ENCODE results near the gene ANKRD66. TPM values are rescaled to one million over a fixed set of nuclear protein-coding genes. Genes with fewer than 3 reads are reported as not detected.
"Not testable (repeated sequence)": the region's sequence is repeated elsewhere in the genome, so short reads cannot be mapped to it uniquely, and the experiment has no call there.

Gene ANKRD66
- total and polyA plus RNA-seq, 4 experiments from 2014 or later: not detected

DNA sequence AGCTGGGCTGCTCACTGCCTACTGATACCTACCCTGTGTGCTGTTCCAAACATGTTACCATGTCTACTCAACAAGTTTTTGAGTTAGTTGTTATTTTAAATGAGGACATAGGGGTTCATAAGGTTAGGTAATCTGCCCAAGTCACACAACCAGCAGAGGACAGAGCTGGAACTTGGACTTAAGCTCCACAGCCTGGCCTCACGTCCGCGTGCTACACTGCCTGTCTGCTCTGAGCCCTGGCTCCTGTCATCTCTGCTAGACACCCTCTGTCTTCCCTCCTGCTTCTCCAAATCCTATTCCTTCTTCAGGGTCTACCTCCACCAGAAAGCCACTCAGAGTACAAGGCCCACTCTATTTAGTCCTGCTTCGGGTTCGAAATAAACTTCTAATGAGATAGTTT, 18.2 kb downstream of the ANKRD66 start:
- Histone ChIP-seq H3K36me3 (ENCODE audit: insufficient read depth, low read length) (no peaks in the 10 kb centered on the region), H3K9me3 (ENCODE audit: control insufficient read depth in 1 of 2, low read length in 2 of 2) (no peaks in the 10 kb centered on the region), H3K27ac (ENCODE audit: low read depth, low read length) (no peak overlapping the region), H3K4me3 (ENCODE audit: low read length in 2 of 2) (no peak overlapping the region), H3K27me3 (ENCODE audit: insufficient read depth, low read length) (no peaks in the 10 kb centered on the region), H3K4me1 (ENCODE audit: insufficient read depth, low read length) (no peaks in the 10 kb centered on the region)
- Mint-ChIP-seq H3K4me1 (no peaks in the 10 kb centered on the region), H3K27ac (no peak overlapping the region), H3K27me3 (peaks cover 7 to 12% of the 10 kb centered on the region in 2 donors), H3K36me3 (no peaks in the 10 kb centered on the region), H3K9me3 (peaks cover 0 to 12% (median 7%) of the 10 kb centered on the region in 8 donors), H3K4me3 (no peak overlapping the region)
- ChIA-PET CTCF (ENCODE audit: partially characterized antibody) (no interaction called here), POLR2A (ENCODE audit: partially characterized antibody) (no interaction called here)
- intact Hi-C loops (cut with micrococcal nuclease): no loop called here
- no peak for DNase-seq

DNA sequence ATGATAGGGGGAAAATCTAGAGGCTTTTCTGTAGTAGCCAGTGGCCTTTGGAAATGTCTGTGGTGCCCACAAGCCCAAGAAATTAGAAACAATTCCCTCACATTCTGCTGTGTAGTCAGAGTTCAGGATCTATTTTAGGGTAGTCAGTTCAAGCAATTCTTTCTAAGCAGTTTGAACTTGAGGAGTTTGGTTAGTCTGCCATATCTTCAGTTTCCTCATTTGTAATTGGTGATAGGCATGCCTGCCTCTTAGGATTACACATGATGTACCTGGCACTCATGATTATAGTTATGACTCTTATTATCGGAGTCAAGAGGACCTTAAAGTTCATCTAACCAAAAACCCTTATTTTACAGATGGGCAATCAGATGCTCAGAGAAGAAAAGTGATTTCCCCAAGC, 25.3 kb downstream of the ANKRD66 start:
- Histone ChIP-seq H3K4me1 (ENCODE audit: insufficient read depth, low read length) (no peaks in the 10 kb centered on the region), H3K9me3 (ENCODE audit: control insufficient read depth in 1 of 2, low read length in 2 of 2) (no peaks in the 10 kb centered on the region), H3K27ac (ENCODE audit: low read depth, low read length) (no peak overlapping the region), H3K27me3 (ENCODE audit: insufficient read depth, low read length) (no peaks in the 10 kb centered on the region), H3K4me3 (ENCODE audit: low read length in 2 of 2) (no peak overlapping the region), H3K36me3 (ENCODE audit: insufficient read depth, low read length) (no peaks in the 10 kb centered on the region)
- Mint-ChIP-seq H3K9me3 (peaks cover 0 to 8% (median 4%) of the 10 kb centered on the region in 8 donors), H3K36me3 (no peaks in the 10 kb centered on the region), H3K27me3 (peaks cover 2 to 8% of the 10 kb centered on the region in 2 donors), H3K27ac (no peak overlapping the region), H3K4me3 (no peak overlapping the region), H3K4me1 (no peaks in the 10 kb centered on the region)
- DNase-seq: no peak
- POLR2A ChIA-PET (ENCODE audit: partially characterized antibody): no interaction called here
- intact Hi-C loops (cut with micrococcal nuclease): no loop called here
- CTCF ChIA-PET (ENCODE audit: partially characterized antibody): no interaction called here

DNA sequence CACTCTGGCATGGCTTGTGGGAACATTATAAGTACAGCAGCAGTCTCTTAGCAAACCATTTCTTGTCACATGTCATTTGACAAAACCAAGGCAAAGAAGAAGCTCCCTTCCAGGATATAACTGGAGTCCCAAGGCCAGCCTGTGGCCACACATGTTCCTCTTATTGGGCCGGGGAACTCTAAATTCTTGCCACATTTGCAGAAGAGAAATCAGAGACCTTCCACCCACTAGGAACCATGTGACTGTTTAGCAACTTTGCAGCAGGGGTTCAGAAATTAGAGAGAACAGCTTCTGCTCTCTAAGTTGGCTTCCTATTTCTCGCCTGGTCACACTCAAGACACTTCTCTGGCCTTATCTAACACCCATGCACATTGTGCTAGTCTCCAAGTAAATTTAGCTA, 26.0 kb downstream of the ANKRD66 start:
- ChIA-PET POLR2A (ENCODE audit: partially characterized antibody) (no interaction called here), CTCF (ENCODE audit: partially characterized antibody) (no interaction called here)
- DNase-seq: no peak
- no peaks in the 10 kb centered on the region for H3K36me3 ChIP-seq (ENCODE audit: insufficient read depth, low read length)
- no peaks in the 10 kb centered on the region for H3K4me1 ChIP-seq (ENCODE audit: insufficient read depth, low read length)
- no peaks in the 10 kb centered on the region for H3K27me3 ChIP-seq (ENCODE audit: insufficient read depth, low read length)
- no peaks in the 10 kb centered on the region for H3K36me3 Mint-ChIP-seq
- H3K4me3 ChIP-seq (ENCODE audit: low read length in 2 of 2): no peak overlapping the region
- intact Hi-C loops (cut with micrococcal nuclease): no loop called here
- no peak overlapping the region for H3K4me3 Mint-ChIP-seq
- no peak overlapping the region for H3K27ac ChIP-seq (ENCODE audit: low read depth, low read length)
- H3K27me3 Mint-ChIP-seq: peaks cover 2 to 8% of the 10 kb centered on the region in 2 donors
- H3K9me3 ChIP-seq (ENCODE audit: control insufficient read depth in 1 of 2, low read length in 2 of 2): no peaks in the 10 kb centered on the region
- H3K27ac Mint-ChIP-seq: no peak overlapping the region
- H3K4me1 Mint-ChIP-seq: no peaks in the 10 kb centered on the region
- H3K9me3 Mint-ChIP-seq: peaks cover 0 to 3% (median 2%) of the 10 kb centered on the region in 8 donors

DNA sequence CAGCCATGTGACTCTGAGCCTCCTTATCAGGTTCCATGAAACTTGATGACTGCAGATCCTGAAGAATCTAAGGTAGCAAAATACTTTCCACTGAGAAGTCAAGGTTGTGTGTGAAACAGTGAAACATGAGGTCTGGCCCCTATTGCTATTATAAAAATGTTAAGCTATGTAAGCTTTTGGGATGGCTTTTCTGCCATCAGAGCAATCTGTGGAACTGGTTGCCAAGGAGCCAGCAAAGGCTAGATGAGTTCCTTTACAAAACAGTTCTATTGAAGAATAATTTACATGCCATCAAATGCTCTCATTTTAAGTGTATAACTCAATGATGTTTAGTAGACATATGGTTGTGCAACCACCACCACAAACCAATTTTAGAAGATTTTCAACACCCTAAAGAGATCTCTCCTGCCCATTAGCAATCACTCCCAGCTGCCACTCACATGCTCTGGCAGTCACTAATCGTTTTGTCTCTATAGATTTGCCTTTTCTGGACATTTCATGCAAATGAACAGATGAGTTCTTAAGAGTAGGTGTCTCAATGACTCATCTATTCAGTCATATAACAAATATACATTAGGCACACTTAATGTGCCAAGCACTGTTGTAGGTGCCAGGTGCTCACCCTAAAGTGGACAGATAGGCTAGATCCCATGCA, 26.6 kb downstream of the ANKRD66 start:
- Mint-ChIP-seq H3K4me1 (no peaks in the 10 kb centered on the region), H3K9me3 (peaks cover 0 to 3% (median 0%) of the 10 kb centered on the region in 8 donors), H3K27ac (no peak overlapping the region), H3K27me3 (peaks cover 2 to 8% of the 10 kb centered on the region in 2 donors), H3K36me3 (no peaks in the 10 kb centered on the region), H3K4me3 (no peak overlapping the region)
- ChIA-PET CTCF (ENCODE audit: partially characterized antibody) (no interaction called here), POLR2A (ENCODE audit: partially characterized antibody) (no interaction called here)
- Histone ChIP-seq H3K9me3 (ENCODE audit: control insufficient read depth in 1 of 2, low read length in 2 of 2) (no peaks in the 10 kb centered on the region), H3K36me3 (ENCODE audit: insufficient read depth, low read length) (no peaks in the 10 kb centered on the region), H3K27ac (ENCODE audit: low read depth, low read length) (no peak overlapping the region), H3K27me3 (ENCODE audit: insufficient read depth, low read length) (no peaks in the 10 kb centered on the region), H3K4me1 (ENCODE audit: insufficient read depth, low read length) (no peaks in the 10 kb centered on the region), H3K4me3 (ENCODE audit: low read length in 2 of 2) (no peak overlapping the region)
- intact Hi-C loops (cut with micrococcal nuclease): no loop called here
- DNase-seq: no peak

DNA sequence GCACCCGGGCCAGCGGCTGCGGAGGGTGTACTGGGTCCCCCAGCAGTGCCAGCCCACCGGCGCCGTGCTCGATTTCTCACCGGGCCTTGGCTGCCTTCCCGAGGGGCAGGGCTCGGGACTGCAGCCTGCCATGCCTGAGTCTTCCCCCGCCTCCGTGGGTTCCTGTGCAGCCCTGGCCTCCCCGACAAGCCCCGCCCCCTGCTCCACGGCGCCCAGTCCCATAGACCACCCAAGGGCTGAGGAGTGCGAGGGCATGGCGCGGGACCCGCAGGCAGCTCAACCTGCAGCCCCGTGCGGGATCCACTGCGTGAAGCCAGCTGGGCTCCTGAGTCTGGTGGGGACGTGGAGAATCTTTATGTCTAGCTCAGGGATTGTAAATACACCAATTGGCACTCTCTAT, 28.0 kb downstream of the ANKRD66 start:
- H3K4me1 Mint-ChIP-seq; H3K27me3 ChIP-seq (ENCODE audit: insufficient read depth, low read length); DNase-seq; H3K27ac Mint-ChIP-seq; intact Hi-C loops (cut with micrococcal nuclease); H3K9me3 ChIP-seq (ENCODE audit: control insufficient read depth in 1 of 2, low read length in 2 of 2); H3K27me3 Mint-ChIP-seq; H3K9me3 Mint-ChIP-seq; H3K4me1 ChIP-seq (ENCODE audit: insufficient read depth, low read length); H3K27ac ChIP-seq (ENCODE audit: low read depth, low read length); H3K36me3 Mint-ChIP-seq; H3K4me3 ChIP-seq (ENCODE audit: low read length in 2 of 2); H3K4me3 Mint-ChIP-seq; H3K36me3 ChIP-seq (ENCODE audit: insufficient read depth, low read length); CTCF ChIA-PET (ENCODE audit: partially characterized antibody); POLR2A ChIA-PET (ENCODE audit: partially characterized antibody): not testable (repeated sequence)

DNA sequence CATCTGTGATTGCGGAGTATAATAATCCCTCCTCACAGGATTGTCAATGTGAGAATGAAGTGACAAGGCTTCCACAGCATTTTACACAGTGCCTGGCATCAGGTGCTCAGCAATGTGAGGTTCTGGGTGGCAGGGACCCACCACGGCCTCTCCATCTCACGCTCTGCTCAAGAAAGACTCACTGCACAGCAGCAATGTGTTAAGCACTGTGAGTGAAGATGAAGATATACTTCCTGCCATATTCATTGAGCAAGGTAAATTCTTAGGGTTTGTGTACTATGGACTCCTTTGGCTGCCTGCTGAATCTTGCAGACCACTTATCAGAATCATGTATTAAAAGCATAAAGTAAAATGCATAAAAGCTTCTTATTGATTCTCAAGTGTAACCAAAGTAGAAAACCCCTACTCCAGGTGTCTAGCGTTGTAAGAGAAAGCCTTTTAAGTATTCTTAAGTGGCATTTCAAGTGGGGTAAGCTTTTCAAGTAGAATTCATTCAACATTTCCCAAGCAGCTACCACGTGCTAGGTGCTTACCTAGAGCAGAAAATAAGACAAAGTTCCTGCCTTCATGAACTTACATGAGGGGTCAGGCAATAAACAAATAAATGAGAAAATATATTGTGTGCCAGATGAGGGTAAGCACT, 29.5 kb downstream of the ANKRD66 start:
- no peak overlapping the region for H3K4me3 ChIP-seq (ENCODE audit: low read length in 2 of 2)
- H3K36me3 Mint-ChIP-seq: no peaks in the 10 kb centered on the region
- no peaks in the 10 kb centered on the region for H3K4me1 Mint-ChIP-seq
- H3K27me3 ChIP-seq (ENCODE audit: insufficient read depth, low read length): no peaks in the 10 kb centered on the region
- H3K27me3 Mint-ChIP-seq: peaks cover 2 to 4% of the 10 kb centered on the region in 2 donors
- H3K9me3 Mint-ChIP-seq: peaks cover 0 to 3% (median 0%) of the 10 kb centered on the region in 8 donors
- no peaks in the 10 kb centered on the region for H3K4me1 ChIP-seq (ENCODE audit: insufficient read depth, low read length)
- H3K36me3 ChIP-seq (ENCODE audit: insufficient read depth, low read length): no peaks in the 10 kb centered on the region
- no peaks in the 10 kb centered on the region for H3K9me3 ChIP-seq (ENCODE audit: control insufficient read depth in 1 of 2, low read length in 2 of 2)
- intact Hi-C loops (cut with micrococcal nuclease): no loop called here
- H3K27ac ChIP-seq (ENCODE audit: low read depth, low read length): no peak overlapping the region
- no peak for DNase-seq
- H3K27ac Mint-ChIP-seq: no peak overlapping the region
- CTCF ChIA-PET (ENCODE audit: partially characterized antibody): no interaction called here
- no peak overlapping the region for H3K4me3 Mint-ChIP-seq
- POLR2A ChIA-PET (ENCODE audit: partially characterized antibody): no interaction called here

DNA sequence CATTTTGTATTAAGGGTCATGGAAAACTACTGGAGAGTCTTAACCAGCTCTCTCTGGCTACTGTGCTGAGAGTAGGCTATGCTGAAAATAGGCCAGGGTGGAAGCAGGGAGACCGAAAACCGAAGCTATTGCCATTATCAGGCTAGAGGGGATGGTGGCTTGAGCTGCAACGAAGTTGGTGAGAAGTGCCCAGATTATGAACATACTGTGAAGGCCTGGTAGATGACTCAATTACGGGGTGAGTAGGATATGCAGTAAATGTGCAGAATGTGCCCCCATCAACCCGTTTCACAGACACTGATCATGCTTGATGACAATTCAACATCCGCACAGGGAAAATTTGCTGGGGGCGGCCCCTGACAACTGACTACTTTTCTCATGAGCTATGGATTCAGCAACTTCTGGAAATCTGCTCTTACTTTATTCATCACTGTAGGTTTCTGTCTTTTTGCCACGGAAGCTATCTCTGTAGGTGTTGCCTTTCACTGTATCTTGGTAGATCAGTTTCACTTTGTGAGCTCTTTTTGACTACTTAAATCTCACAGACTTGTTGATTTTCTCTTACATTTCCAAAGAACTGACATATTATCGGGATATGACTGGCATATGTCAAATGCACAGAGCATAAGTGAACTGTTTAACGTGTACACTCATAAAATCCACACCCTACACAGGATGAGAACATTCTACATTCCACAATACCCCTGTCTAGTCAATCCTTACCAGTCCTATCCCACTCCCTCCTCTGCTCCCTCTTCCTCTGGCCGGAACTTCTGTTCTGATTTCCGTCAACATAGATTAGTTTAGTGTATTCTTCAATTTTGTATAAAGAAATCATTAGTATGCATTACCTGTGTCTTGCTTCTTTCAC, 31.0 kb downstream of the ANKRD66 start:
- DNase-seq: no peak
- Histone ChIP-seq H3K4me1 (ENCODE audit: insufficient read depth, low read length) (no peaks in the 10 kb centered on the region), H3K27me3 (ENCODE audit: insufficient read depth, low read length) (no peaks in the 10 kb centered on the region), H3K36me3 (ENCODE audit: insufficient read depth, low read length) (no peaks in the 10 kb centered on the region), H3K9me3 (ENCODE audit: control insufficient read depth in 1 of 2, low read length in 2 of 2) (no peaks in the 10 kb centered on the region), H3K27ac (ENCODE audit: low read depth, low read length) (no peak overlapping the region), H3K4me3 (ENCODE audit: low read length in 2 of 2) (no peak overlapping the region)
- H3K9me3 Mint-ChIP-seq: peaks cover 0 to 3% (median 0%) of the 10 kb centered on the region in 8 donors
- intact Hi-C loops (cut with micrococcal nuclease): no loop called here
- H3K27me3 Mint-ChIP-seq: peaks cover 2 to 4% of the 10 kb centered on the region in 2 donors
- no peak overlapping the region for H3K4me3 Mint-ChIP-seq
- no peaks in the 10 kb centered on the region for H3K36me3 Mint-ChIP-seq
- ChIA-PET CTCF (ENCODE audit: partially characterized antibody) (no interaction called here), POLR2A (ENCODE audit: partially characterized antibody) (no interaction called here)
- no peak overlapping the region for H3K27ac Mint-ChIP-seq
- H3K4me1 Mint-ChIP-seq: no peaks in the 10 kb centered on the region
